Activated CD4-positive, CD25-positive, alpha-beta regulatory T cell treated with anti-CD3 and anti-CD28 coated beads, Interleukin-2, amount 50 U/mL, for 24 hours (primary cell): ENCODE data around the gene CIC.
A peak's percentile ranks its signal among the peaks of the same experiment; 100 is the strongest.

Experiments used
- ATAC-seq, 2 donors: fragments of 150-1000 bp; cut with Tn5 transposase; one replicate each; pipeline ENCODE4 v1.10.0; 2021; ENCODE audit warnings: mild to moderate bottlenecking in 1 of 2, moderate library complexity in 1 of 2

Gene CIC

GRCh38 chr19:42278452-42279154 lies 9.6 kb downstream of the CIC start:
- no peak for ATAC-seq

DNA sequence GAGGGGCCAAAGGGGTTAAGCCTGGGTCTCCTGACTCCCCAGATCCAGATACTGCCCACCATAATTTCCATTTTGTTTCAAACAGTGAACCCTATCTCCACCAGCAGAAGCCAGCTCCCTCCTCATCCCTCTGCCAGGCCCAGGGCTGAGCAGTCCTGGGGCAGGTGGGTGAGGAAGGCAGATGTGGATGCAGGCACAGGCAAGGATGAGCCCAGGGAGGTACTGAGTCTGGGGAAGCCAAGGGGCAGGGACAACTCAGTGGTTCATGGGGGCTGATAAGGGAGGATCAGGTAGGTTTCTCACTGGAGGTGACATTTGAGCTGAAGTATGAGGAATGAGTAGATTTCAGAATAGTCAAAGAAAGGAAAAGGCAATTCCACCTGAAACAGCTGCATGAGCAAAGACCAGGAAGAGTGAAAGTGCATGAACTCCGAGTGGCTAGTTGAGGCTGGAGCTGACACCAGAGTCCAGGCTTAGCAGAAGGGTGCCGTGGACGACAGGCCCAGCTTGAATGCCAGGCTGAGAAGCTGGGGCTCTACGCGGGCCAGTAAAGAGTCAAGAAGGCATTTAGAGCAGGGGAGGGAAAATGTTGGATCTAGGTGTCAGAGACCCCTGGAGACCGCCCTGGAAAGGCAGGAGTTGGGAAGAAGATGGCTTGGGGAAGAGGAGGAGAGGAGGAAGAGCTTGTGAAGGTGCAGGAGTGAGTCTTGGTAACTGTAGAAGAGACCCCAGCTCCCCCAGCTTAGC lies 10.3 kb downstream of the CIC start:
- no peak for ATAC-seq

DNA sequence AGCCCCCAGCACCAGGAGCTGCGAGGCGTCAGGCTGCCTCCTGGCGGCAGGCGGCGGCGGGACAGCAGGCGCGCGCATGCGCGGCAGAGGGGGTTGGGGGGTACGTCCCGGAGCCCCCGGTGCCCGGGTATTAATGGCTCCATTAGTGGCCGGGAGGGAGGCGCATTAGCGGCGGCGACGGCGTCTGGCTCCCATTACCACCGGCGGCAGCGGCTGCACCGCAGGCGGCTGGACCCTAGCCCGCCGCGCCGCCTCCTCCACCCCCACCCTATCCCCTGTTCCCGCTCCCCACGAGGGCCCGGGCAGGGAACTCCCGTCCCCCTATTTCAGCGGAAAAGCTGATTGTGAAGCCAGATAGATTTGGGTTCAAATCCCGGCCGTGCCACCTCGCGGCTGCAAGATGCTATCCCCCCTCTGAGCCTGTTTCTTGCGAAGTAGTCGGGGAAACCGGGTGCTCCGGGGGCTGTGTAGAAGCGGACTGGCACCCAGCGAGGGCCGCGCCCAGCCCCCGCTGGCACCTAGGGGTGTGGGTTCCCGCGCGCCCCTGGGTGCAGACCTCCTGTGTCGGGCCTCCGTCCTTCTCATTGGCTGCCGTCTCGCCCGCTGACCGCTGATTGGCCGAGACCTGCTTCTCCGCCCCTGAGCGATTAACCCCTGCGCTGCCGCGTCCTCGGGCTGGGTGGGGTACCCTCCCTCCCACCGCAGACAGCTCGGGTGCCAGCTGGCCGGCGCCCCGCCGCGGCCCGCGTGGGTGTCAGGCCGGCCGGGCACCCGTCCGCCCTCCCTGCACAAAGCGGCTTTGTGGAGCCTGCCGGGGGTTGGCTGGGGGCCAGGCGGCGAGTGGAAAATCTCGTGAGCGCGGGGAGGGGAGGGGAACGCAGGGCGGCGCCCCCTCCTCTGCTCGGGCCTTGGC lies 11.1 kb downstream of the CIC start:
- peak; percentile 44 to 48 for ATAC-seq

GRCh38 chr19:42280815-42281145 lies 11.7 kb downstream of the CIC start:
- no peak for ATAC-seq

GRCh38 chr19:42281146-42281826 lies 12.2 kb downstream of the CIC start:
- ATAC-seq = no peak

GRCh38 chr19:42281827-42282762 lies 13.0 kb downstream of the CIC start:
- ATAC-seq = no peak

- no peak for ATAC-seq
Observed at GRCh38 chr19:42282819-42283187, 13.8 kb downstream of the CIC start.

DNA sequence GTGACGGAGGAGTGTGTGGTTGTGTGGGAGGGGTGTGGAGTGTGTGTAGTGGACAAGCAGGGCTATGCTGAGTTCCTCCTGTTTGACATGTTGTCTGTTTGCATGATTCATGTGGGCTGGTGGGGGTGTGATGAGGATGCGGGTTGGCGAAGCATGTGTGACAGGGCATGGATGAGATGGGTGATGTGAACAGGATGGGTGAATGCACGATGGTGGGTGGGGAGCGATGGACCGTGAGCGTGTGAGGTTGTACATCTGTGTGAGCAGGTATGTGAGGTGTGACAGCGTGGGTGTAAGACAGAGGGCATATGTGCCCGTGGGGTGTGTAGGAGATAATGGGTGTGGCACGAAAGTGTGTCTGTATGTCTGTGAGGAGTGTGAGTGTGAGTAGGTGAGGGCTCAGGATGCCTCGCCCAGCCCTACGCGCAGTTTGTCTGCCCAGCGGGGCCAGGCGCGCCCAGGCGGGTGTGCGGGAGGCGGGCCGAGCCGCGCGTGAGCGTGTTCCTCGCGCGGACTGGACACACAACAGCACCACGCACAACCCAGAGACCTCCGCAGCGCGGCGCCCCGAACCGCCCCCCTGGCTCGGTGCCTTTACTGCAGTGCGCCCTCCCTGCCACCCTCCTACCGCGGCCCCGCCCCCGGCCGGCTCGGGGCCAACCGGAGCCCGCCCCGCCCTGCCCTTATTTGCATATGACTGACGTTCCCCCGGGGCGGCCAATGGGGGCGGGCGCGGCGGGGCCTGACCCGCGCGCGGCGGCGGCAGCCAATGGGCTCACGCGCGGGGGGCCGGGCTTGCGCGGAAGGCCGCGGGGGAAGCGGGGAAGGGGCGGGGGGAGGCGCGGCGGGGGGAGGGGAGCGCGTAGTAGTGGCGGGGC lies 14.4 kb downstream of the CIC start:
- ATAC-seq = peak; percentile 69 to 74

DNA sequence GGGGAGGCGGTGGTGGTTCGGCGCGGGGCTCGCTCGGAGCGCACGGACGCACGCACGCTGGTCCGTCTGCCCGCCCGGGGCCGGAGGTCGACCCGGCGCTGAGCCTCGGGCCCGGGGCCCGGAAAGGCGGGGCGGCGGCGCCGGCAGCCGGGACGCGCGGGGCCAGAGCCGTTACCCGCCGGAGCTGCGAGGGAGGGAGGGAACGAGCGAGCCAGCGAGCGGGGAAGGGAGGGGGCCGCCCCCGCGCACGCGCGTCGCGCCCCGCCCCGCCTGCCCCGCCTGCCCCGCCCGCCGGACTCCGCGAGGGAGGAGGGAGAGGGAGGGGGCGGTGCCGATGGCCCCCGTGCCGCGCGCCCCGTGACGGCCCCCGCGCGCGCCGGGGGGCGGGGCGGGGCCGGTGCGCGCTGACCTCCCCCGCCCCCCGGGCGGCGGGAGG lies 15.0 kb downstream of the CIC start:
- ATAC-seq = peak; percentile 22 to 34

- ATAC-seq = no peak
Observed at GRCh38 chr19:42284591-42285341, 15.7 kb downstream of the CIC start.

DNA sequence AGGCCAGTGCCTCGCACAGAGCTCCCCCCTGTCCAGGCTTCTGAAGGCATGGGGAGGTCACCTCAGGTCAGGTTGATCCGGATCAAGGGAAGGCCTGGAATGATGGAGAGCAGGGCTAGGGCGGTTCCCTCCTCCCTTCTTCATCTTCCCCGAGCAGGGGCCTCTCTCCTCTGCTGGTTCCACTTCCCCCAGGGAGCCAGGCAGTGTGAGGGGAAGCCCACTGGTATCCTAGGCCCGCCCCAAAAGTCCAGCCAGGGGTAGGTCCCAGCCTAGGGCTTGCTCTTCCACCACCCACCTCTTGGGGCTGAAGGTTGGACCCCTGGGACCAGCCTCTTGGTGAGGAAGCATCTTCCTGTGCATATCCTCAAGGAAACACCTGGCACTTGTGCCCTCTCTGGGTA lies 16.5 kb downstream of the CIC start:
- ATAC-seq = no peak

DNA sequence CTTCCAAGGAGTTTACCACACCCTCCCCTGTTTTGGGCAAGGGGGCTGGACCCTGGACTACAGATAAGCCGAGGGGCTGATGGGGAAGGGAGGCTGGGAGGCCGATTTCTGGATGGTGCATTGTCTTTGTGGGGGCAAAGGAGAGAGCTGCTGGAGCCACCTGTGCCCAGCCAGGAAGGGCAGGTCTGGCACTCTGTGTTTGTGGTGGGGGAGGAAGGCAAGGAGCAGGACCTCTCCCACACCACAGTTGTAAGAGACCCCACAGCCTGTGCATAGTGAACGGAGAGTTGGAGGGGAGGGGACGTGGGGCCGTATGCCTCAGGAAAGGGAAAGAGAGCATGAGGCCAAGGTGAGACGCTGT lies 16.9 kb downstream of the CIC start:
- no peak for ATAC-seq

- no peak for ATAC-seq
Observed at GRCh38 chr19:42286349-42287016, 17.4 kb downstream of the CIC start.

GRCh38 chr19:42287017-42287826 lies 18.2 kb downstream of the CIC start:
- no peak for ATAC-seq

DNA sequence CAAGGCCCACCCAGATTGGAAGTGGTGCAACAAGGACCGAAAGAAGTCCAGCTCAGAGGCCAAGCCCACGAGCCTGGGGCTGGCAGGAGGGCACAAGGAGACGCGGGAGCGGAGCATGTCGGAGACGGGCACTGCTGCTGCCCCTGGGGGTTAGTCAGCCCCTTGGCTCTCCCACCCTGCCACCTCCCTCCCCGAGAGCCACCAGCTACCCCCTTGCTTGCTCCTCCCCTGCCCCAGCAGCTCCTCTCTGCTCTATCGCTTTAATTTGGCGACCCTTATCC lies 18.7 kb downstream of the CIC start:
- ATAC-seq = no peak

DNA sequence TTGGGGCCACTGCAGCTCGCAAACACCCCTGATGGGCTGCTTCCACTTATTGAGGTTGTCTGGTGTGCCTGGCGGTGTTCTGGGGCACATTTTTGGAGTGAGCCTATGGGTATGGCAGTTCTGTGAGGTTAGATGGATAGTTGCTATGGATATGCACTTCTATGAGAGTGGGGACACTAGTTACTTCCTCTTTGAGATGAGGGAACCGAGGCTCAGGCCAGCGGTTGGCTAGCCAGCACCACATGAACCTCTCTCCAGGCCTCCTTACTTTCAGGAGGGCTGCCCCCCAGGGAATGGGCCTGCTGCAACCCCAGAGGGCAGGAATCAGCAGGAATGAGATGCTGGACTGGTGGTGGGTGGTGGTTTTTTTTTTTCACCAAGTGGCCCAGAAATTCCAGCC lies 19.3 kb downstream of the CIC start:
- ATAC-seq = no peak

DNA sequence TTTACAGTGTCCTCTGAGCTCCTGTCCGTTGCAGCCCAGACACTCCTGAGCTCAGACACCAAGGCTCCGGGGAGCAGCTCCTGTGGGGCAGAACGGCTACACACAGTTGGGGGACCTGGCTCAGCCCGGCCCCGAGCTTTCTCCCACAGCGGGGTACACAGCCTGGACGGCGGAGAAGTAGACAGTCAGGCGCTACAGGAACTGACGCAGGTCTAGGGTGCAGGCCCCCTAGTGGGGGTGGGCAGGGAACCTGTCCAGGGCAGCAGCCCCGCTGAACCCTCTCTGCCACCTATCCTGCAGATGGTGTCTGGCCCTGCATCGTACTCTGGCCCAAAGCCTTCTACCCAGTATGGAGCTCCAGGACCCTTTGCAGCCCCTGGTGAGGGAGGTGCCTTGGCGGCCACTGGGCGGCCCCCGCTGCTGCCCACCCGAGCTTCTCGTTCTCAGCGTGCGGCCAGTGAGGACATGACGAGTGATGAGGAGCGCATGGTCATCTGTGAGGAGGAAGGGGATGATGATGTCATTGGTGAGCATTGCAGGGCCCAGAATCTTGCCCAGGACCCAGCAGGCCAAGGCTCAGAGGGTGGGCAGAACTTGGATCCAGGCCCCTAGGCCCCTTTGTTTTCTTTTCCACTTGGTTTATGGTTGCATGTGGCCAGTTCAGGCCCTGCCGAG lies 20.0 kb downstream of the CIC start:
- no peak for ATAC-seq

DNA sequence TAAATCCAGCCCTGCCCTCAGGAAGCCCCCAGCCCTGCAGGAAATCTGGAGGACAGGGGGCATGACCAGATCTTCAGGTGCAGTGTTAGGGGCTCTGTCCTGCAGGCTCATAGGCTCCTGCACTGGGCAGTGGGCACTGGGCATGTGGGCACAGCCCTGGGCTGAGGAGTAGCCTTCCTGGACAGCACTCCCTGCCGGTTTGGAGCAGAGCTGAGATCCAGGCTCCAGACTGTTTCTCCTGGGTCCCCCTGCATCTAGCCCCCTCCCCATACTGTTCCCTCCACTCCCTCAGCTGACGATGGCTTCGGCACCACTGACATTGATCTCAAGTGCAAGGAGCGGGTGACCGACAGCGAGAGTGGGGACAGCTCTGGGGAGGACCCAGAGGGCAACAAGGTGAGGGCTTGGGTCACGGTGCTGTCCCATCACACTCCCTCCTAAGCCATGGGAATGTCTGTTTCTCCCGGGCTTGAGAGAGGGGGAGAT lies 20.5 kb downstream of the CIC start:
- ATAC-seq = no peak
